Measurements from ENCODE around the gene TMOD2. TPM values are rescaled to one million over a fixed set of nuclear protein-coding genes. Genes with fewer than 3 reads are reported as not detected.

TMOD2 gene
- total RNA-seq, 1 donor from 2014 or later: 8.4 TPM

GRCh38 chr15:51842265-51842664 is 90.9 kb downstream of the TMOD2 start:
- DNase-seq (ENCODE audit: low read depth) (no peak), FAIRE-seq (no peak)
- no peaks in the 10 kb centered on the region for H3K9me3 Mint-ChIP-seq (ENCODE audit: unreplicated experiment)
- H3K4me2 ChIP-seq (ENCODE audit: low read length): peak overlapping the region; percentile 57
- H3K79me2 ChIP-seq (ENCODE audit: insufficient read depth, low read length): peaks cover 93% of the 10 kb centered on the region
- peak overlapping the region; percentile 28 for H3K27ac ChIP-seq (ENCODE audit: low read depth, low read length)
- H3K36me3 ChIP-seq (ENCODE audit: insufficient read depth, low read length): no peaks in the 10 kb centered on the region
- H3K4me3 ChIP-seq (ENCODE audit: insufficient read depth, low read depth, low read length): no peak overlapping the region
- H2AFZ ChIP-seq (ENCODE audit: low read depth, low read length): no peak overlapping the region
- peaks cover 51% of the 10 kb centered on the region for H3K4me1 ChIP-seq (ENCODE audit: insufficient read depth, low read length)
- peaks cover 81% of the 10 kb centered on the region for H4K20me1 ChIP-seq (ENCODE audit: insufficient read depth, low read length)
- H3K4me3 Mint-ChIP-seq (ENCODE audit: unreplicated experiment): no peak overlapping the region
- H3K27me3 ChIP-seq (ENCODE audit: insufficient read depth, low read length): no peaks in the 10 kb centered on the region
- H3K27me3 Mint-ChIP-seq (ENCODE audit: low read depth, unreplicated experiment): no peaks in the 10 kb centered on the region
- H3K27ac Mint-ChIP-seq (ENCODE audit: unreplicated experiment): no peak overlapping the region
- no peak for TF ChIP-seq EZH2 (IDR thresholded peaks at IDR 0.05; ENCODE audit: insufficient read depth, low read length)
- no peak for TF ChIP-seq CTCF (IDR thresholded peaks at IDR 0.05; ENCODE audit: insufficient read depth, low read depth, low read length)
- peaks cover 49% of the 10 kb centered on the region for H3K4me1 Mint-ChIP-seq (ENCODE audit: low read depth, unreplicated experiment)
- H3K36me3 Mint-ChIP-seq (ENCODE audit: low read depth, unreplicated experiment): no peaks in the 10 kb centered on the region
- no peak overlapping the region for H3K9ac ChIP-seq (ENCODE audit: low read length)
- no peaks in the 10 kb centered on the region for H3K9me3 ChIP-seq (ENCODE audit: insufficient read depth, low read depth, low read length)

GRCh38 chr15:51842852-51843737 is 91.7 kb downstream of the TMOD2 start:
- DNase-seq (ENCODE audit: low read depth): peak; percentile 71
- H3K9me3 Mint-ChIP-seq (ENCODE audit: unreplicated experiment): no peaks in the 10 kb centered on the region
- Histone ChIP-seq H3K79me2 (ENCODE audit: insufficient read depth, low read length) (peaks cover 93% of the 10 kb centered on the region), H3K27me3 (ENCODE audit: insufficient read depth, low read length) (no peaks in the 10 kb centered on the region), H4K20me1 (ENCODE audit: insufficient read depth, low read length) (peaks cover 81% of the 10 kb centered on the region), H3K36me3 (ENCODE audit: insufficient read depth, low read length) (no peaks in the 10 kb centered on the region), H3K4me3 (ENCODE audit: insufficient read depth, low read depth, low read length) (no peak overlapping the region), H3K27ac (ENCODE audit: low read depth, low read length) (peak overlapping the region; percentile 28), H3K9ac (ENCODE audit: low read length) (peak overlapping the region; percentile 23), H3K4me1 (ENCODE audit: insufficient read depth, low read length) (peaks cover 48% of the 10 kb centered on the region), H3K4me2 (ENCODE audit: low read length) (peak overlapping the region; percentile 57), H3K9me3 (ENCODE audit: insufficient read depth, low read depth, low read length) (no peaks in the 10 kb centered on the region), H2AFZ (ENCODE audit: low read depth, low read length) (no peak overlapping the region)
- peak overlapping the region; percentile 25 for H3K4me3 Mint-ChIP-seq (ENCODE audit: unreplicated experiment)
- no peaks in the 10 kb centered on the region for H3K36me3 Mint-ChIP-seq (ENCODE audit: low read depth, unreplicated experiment)
- TF ChIP-seq CTCF (IDR thresholded peaks at IDR 0.05; ENCODE audit: insufficient read depth, low read depth, low read length): no peak
- TF ChIP-seq EZH2 (IDR thresholded peaks at IDR 0.05; ENCODE audit: insufficient read depth, low read length): no peak
- no peaks in the 10 kb centered on the region for H3K27me3 Mint-ChIP-seq (ENCODE audit: low read depth, unreplicated experiment)
- peaks cover 46% of the 10 kb centered on the region for H3K4me1 Mint-ChIP-seq (ENCODE audit: low read depth, unreplicated experiment)
- no peak for FAIRE-seq
- peak overlapping the region; percentile 37 for H3K27ac Mint-ChIP-seq (ENCODE audit: unreplicated experiment)

Data from astrocyte (in vitro differentiated cells and primary cell).